GM10266 (cell line): ENCODE data around the gene PPFIA3.

Experiments
- DNase-seq: peaks from one replicate; pipeline ENCODE4 v3.0.0; 2012; ENCODE audit errors: extremely low spot score
- CTCF ChIP-seq: IDR thresholded peaks from 2 replicates; pipeline ENCODE4 v1.5.1; 2012; ENCODE audit warnings: mild to moderate bottlenecking, low read depth; ENCODE audit not compliant: control insufficient read depth, insufficient read depth; ENCODE audit errors: missing control alignments

Gene PPFIA3

GRCh38 chr19:49110567-49110966 is 8.8 kb upstream of the PPFIA3 start:
- TF ChIP-seq CTCF, result no peak
- no peak for DNase-seq

- TF ChIP-seq CTCF, result no peak
- no peak for DNase-seq
Measured at GRCh38 chr19:49111218-49111998, 7.9 kb upstream of the PPFIA3 start.

- peak; percentile 97 for DNase-seq
Measured at GRCh38 chr19:49113762-49114629, 5.3 kb upstream of the PPFIA3 start, which contains the start of gene LIN7B. TSS of gene LIN7B (plus strand) at chr19:49114370. CDS start at chr19:49114405, 35 bp downstream.

GRCh38 chr19:49114630-49115363 is 4.5 kb upstream of the PPFIA3 start:
- no peak for DNase-seq
- no peak for TF ChIP-seq CTCF

More at GRCh38 chr19:49113762-49114629, 5.3 kb upstream of the PPFIA3 start, which contains the start of gene LIN7B:
- TF ChIP-seq CTCF, result peak; percentile 78

GRCh38 chr19:49116544-49116943 is 2.8 kb upstream of the PPFIA3 start:
- no peak for DNase-seq
- TF ChIP-seq CTCF, result no peak

- TF ChIP-seq CTCF, result no peak
- no peak for DNase-seq
Measured at GRCh38 chr19:49117677-49118564, 1.4 kb upstream of the PPFIA3 start.
